GM12873 (cell line): ENCODE measurements around the gene KIF3A.

Experiments
- TF ChIP-seq, protein P1 (sequence below): IDR thresholded peaks from 2 replicates; pipeline ENCODE4 v1.5.1; 2012; ENCODE audit warnings: low read depth, mild to moderate bottlenecking, moderate library complexity, low read length, control low read depth; ENCODE audit not compliant: insufficient read depth; ENCODE audit errors: missing control alignments

The KIF3A gene

GRCh38 chr5:132655821-132656773 is 81.2 kb downstream of the KIF3A start:
- TF ChIP-seq, protein P1, sequence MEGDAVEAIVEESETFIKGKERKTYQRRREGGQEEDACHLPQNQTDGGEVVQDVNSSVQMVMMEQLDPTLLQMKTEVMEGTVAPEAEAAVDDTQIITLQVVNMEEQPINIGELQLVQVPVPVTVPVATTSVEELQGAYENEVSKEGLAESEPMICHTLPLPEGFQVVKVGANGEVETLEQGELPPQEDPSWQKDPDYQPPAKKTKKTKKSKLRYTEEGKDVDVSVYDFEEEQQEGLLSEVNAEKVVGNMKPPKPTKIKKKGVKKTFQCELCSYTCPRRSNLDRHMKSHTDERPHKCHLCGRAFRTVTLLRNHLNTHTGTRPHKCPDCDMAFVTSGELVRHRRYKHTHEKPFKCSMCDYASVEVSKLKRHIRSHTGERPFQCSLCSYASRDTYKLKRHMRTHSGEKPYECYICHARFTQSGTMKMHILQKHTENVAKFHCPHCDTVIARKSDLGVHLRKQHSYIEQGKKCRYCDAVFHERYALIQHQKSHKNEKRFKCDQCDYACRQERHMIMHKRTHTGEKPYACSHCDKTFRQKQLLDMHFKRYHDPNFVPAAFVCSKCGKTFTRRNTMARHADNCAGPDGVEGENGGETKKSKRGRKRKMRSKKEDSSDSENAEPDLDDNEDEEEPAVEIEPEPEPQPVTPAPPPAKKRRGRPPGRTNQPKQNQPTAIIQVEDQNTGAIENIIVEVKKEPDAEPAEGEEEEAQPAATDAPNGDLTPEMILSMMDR = no peak

- TF ChIP-seq, protein P1 = no peak
These were observed 83.6 kb downstream of the KIF3A start for GRCh38 chr5:132653716-132654115.

DNA sequence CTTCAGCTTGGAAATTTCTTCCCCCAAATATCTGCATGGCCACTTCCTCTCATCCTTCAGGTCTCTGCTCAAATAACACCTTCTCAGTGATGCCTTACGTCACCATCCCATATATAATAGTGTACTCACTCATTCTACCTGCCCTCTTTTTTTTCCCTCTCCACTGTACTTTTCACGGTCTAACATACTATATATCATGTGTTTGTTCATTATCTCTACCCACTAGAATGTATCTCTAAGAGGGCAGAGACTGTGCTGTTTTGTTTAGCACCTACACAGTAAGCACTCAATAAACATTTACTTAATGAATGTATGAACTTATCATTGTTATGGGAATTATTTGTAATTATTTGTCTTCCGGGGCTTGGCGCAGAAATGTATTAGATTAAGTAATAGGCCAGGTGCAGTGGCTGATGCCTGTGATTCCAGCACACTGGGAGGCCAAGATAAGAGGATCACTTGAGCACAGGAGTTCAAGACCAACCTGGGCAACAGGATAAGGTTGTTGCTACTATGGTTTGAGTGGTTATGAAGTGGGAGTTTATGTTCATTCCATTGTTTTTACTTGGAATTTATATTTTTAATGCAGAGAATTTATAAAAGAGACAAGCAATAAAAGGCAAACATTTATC is 85.4 kb downstream of the KIF3A start:
- TF ChIP-seq, protein P1 = no peak

DNA sequence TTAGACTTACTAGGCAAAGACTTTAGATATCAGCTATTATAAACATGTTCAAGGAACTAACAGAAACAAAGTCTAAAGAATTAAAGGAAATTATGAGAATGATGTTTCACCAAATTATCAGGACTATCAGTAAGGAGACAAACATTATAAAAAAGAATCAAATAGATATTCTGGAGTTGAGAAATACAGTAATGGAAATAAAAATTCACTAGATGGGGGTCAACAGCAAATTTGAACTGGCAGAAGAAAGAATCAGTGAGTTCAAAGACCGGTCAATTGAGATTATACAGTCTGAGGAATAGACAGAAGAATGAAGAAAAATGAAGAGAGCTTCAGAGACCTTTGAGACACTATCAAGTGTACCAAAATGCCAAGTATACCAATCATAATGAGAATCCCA is 89.0 kb downstream of the KIF3A start:
- TF ChIP-seq, protein P1 = no peak

- TF ChIP-seq, protein P1 = no peak
These were observed 89.9 kb downstream of the KIF3A start for GRCh38 chr5:132647473-132647872.

- TF ChIP-seq, protein P1 = no peak
These were observed 90.6 kb downstream of the KIF3A start for GRCh38 chr5:132646583-132647266.

GRCh38 chr5:132644177-132644576 is 93.2 kb downstream of the KIF3A start:
- TF ChIP-seq, protein P1 = no peak
